OCI-LY3 (cell line): ENCODE data around the gene RDH14.

Source experiments
- CTCF ChIP-seq: fragments of 200-600, 300-600 bp; sonication (generic); IDR thresholded peaks from 2 replicates; pipeline ENCODE4 v1.5.1; 2014; ENCODE audit warnings: antibody characterized with exemption, low read length, low read depth
- EZH2phosphoT487 ChIP-seq: fragments of 200-600 bp; shearing (Covaris generic); IDR thresholded peaks from 2 replicates; pipeline ENCODE4 v1.6.1; 2018; ENCODE audit warnings: antibody characterized with exemption, mixed run types, low read depth

GRCh38 chr2:18593496-18593895, 33.0 kb upstream of the RDH14 start:
- TF ChIP-seq CTCF = no peak
- TF ChIP-seq EZH2phosphoT487 = no peak
